SU-DHL-6 (cell line): ENCODE results near the gene DCC.

Experiments used
- H2AFZ ChIP-seq: fragments of 200-600 bp; sonication (generic); 2 replicates; pipeline ENCODE4 v1.6.1; 2014; ENCODE audit warnings: low read depth, mild to moderate bottlenecking, moderate library complexity, mixed read lengths, antibody characterized with exemption, low read length; ENCODE audit not compliant: severe bottlenecking
- H3F3A ChIP-seq: fragments of 200-600 bp; shearing (Covaris generic); 2 replicates; pipeline ENCODE4 v1.6.0; 2016; ENCODE audit warnings: antibody characterized with exemption, mild to moderate bottlenecking; ENCODE audit not compliant: insufficient read depth
- H3K27ac ChIP-seq: fragments of 200-600 bp; sonication (generic); 2 replicates; pipeline ENCODE4 v1.5.1; 2016; ENCODE audit warnings: low read depth, mild to moderate bottlenecking, low read length, moderate library complexity, mixed read lengths
- H3K27me3 ChIP-seq: fragments of 200-600 bp; sonication (generic), shearing (Covaris generic); 2 replicates; pipeline ENCODE4 v1.6.0; 2014; ENCODE audit warnings: mild to moderate bottlenecking, low read length
- H3K36me3 ChIP-seq: fragments of 200-600 bp; sonication (generic); 2 replicates; pipeline ENCODE4 v1.6.1; 2014; ENCODE audit warnings: mild to moderate bottlenecking, low read length, mixed read lengths
- H3K4me2 ChIP-seq: fragments of 300-600, 200-600 bp; shearing (Covaris generic), sonication (generic); 2 replicates; pipeline ENCODE4 v1.6.0; 2014; ENCODE audit warnings: low read length, low read depth, mild to moderate bottlenecking; ENCODE audit not compliant: poor library complexity, severe bottlenecking
- H3K4me3 ChIP-seq: fragments of 200-600 bp; sonication (generic); 2 replicates; pipeline ENCODE4 v1.5.1; 2014; ENCODE audit warnings: antibody characterized with exemption, low read length, mild to moderate bottlenecking, mixed read lengths; ENCODE audit not compliant: insufficient read depth, poor library complexity, severe bottlenecking
- H3K79me2 ChIP-seq: fragments of 200-600 bp; sonication (generic); 2 replicates; pipeline ENCODE4 v1.6.1; 2014; ENCODE audit warnings: mild to moderate bottlenecking, low read length, moderate library complexity; ENCODE audit not compliant: insufficient read depth
- H3K9ac ChIP-seq: fragments of 200-600 bp; sonication (generic); 2 replicates; pipeline ENCODE4 v1.7.0; 2014; ENCODE audit warnings: mild to moderate bottlenecking, low read length
- H3K9me2 ChIP-seq: fragments of 200-600 bp; sonication (generic); replicated peaks from 2 replicates; pipeline ENCODE4 v1.6.1; 2014; ENCODE audit warnings: low read length; ENCODE audit not compliant: insufficient read depth
- H3K9me3 ChIP-seq: fragments of 200-600 bp; sonication (generic); 2 replicates; pipeline ENCODE4 v1.6.1; 2014; ENCODE audit warnings: low read length, mixed read lengths; ENCODE audit not compliant: insufficient read depth
- H4K20me1 ChIP-seq: fragments of 200-600 bp; sonication (generic); 2 replicates; pipeline ENCODE4 v1.6.1; 2014; ENCODE audit warnings: low read depth, mild to moderate bottlenecking, antibody characterized with exemption, low read length, moderate library complexity, mixed read lengths
- EZH2phosphoT487 ChIP-seq: fragments of 200-600 bp; sonication (generic), shearing (Covaris generic); conservative IDR thresholded peaks from 2 replicates; pipeline ENCODE4 v1.6.1; 2018; ENCODE audit warnings: mild to moderate bottlenecking, antibody characterized with exemption, low read length, moderate library complexity, mixed read lengths
- TF ChIP-seq, protein P1 (sequence below): fragments of 200-600 bp; sonication (generic); IDR thresholded peaks from one replicate; pipeline ENCODE4 v1.5.1; 2017; ENCODE audit warnings: antibody characterized with exemption, mild to moderate bottlenecking, low read length, moderate library complexity; ENCODE audit not compliant: insufficient read depth, poor library complexity, severe bottlenecking

DCC gene

GRCh38 chr18:53169346-53169745 lies 829.3 kb downstream of the DCC start:
- H3K27ac ChIP-seq: no peak overlapping the region
- TF ChIP-seq, protein P1, sequence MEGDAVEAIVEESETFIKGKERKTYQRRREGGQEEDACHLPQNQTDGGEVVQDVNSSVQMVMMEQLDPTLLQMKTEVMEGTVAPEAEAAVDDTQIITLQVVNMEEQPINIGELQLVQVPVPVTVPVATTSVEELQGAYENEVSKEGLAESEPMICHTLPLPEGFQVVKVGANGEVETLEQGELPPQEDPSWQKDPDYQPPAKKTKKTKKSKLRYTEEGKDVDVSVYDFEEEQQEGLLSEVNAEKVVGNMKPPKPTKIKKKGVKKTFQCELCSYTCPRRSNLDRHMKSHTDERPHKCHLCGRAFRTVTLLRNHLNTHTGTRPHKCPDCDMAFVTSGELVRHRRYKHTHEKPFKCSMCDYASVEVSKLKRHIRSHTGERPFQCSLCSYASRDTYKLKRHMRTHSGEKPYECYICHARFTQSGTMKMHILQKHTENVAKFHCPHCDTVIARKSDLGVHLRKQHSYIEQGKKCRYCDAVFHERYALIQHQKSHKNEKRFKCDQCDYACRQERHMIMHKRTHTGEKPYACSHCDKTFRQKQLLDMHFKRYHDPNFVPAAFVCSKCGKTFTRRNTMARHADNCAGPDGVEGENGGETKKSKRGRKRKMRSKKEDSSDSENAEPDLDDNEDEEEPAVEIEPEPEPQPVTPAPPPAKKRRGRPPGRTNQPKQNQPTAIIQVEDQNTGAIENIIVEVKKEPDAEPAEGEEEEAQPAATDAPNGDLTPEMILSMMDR: no peak
- TF ChIP-seq EZH2phosphoT487: no peak
- H4K20me1 ChIP-seq: no peaks in the 10 kb centered on the region
- no peak overlapping the region for H2AFZ ChIP-seq
- no peak overlapping the region for H3K4me3 ChIP-seq
- no peaks in the 10 kb centered on the region for H3K79me2 ChIP-seq
- no peaks in the 10 kb centered on the region for H3F3A ChIP-seq
- H3K9me3 ChIP-seq: no peaks in the 10 kb centered on the region
- H3K9me2 ChIP-seq: no peaks in the 10 kb centered on the region
- no peaks in the 10 kb centered on the region for H3K27me3 ChIP-seq
- H3K9ac ChIP-seq: no peak overlapping the region
- H3K4me2 ChIP-seq: no peak overlapping the region
- H3K36me3 ChIP-seq: no peaks in the 10 kb centered on the region

DNA sequence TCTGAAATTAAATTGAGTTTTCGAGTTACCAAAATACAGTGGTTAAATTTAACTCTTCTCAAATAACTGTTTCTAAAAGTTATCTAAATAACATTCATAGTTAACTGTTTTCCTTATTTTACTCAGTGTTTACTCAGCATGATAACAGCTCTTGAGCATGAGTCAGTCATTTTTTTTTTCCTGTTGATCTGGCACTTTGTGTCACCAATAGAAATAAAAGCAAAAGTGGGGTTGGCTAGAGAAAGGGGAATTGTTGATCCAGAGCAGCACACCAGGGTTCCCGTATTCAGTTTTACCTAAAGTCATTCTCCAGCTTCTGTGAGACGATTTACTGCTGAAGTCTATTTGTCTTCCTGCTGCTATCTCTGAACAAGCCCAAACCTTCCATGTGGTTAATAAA lies 851.6 kb downstream of the DCC start:
- Histone ChIP-seq H3K27me3 (no peaks in the 10 kb centered on the region), H3K4me2 (no peak overlapping the region), H3K27ac (no peak overlapping the region), H3K79me2 (no peaks in the 10 kb centered on the region), H3F3A (no peaks in the 10 kb centered on the region), H4K20me1 (no peaks in the 10 kb centered on the region), H3K36me3 (no peaks in the 10 kb centered on the region), H2AFZ (no peak overlapping the region), H3K4me3 (no peak overlapping the region), H3K9ac (no peak overlapping the region), H3K9me3 (no peaks in the 10 kb centered on the region), H3K9me2 (no peaks in the 10 kb centered on the region)
- TF ChIP-seq, protein P1: no peak
- no peak for TF ChIP-seq EZH2phosphoT487

DNA sequence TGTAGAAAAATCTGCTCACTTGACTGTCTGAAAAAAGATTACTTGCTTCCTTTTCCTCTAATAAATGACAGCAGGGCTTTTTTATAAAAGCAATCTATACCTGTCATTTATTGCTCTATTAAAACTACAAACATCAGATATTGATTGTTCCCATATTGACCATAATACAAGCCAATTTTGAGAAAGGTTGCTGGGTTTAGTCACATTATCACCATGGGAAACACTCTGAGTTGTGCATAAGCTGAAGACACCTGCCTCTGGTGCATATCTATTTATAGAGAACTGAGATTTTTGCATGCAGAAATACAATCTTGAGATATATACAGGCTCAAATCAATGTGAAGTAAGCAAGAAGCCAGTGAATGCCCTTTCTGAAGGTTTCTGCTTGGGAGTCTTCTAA lies 853.9 kb downstream of the DCC start:
- Histone ChIP-seq H3K9me2 (no peaks in the 10 kb centered on the region), H3K9me3 (no peaks in the 10 kb centered on the region), H3F3A (no peaks in the 10 kb centered on the region), H3K4me3 (no peak overlapping the region), H3K4me2 (no peak overlapping the region), H2AFZ (no peak overlapping the region), H4K20me1 (no peaks in the 10 kb centered on the region), H3K36me3 (no peaks in the 10 kb centered on the region), H3K9ac (no peak overlapping the region), H3K27ac (no peak overlapping the region), H3K27me3 (no peaks in the 10 kb centered on the region), H3K79me2 (no peaks in the 10 kb centered on the region)
- TF ChIP-seq EZH2phosphoT487: no peak
- TF ChIP-seq, protein P1: no peak

GRCh38 chr18:53219853-53220252 lies 879.9 kb downstream of the DCC start:
- Histone ChIP-seq H3K9me3 (no peaks in the 10 kb centered on the region), H3K9me2 (no peaks in the 10 kb centered on the region), H3K4me3 (no peak overlapping the region), H4K20me1 (no peaks in the 10 kb centered on the region), H3K79me2 (no peaks in the 10 kb centered on the region), H3K27ac (no peak overlapping the region), H3F3A (no peaks in the 10 kb centered on the region), H3K36me3 (no peaks in the 10 kb centered on the region), H3K27me3 (no peaks in the 10 kb centered on the region), H2AFZ (no peak overlapping the region), H3K9ac (no peak overlapping the region), H3K4me2 (no peak overlapping the region)
- no peak for TF ChIP-seq EZH2phosphoT487
